ENCODE measurements around the gene RANBP6.

The RANBP6 gene

GRCh38 chr9:5982317-5982716 lies 33.1 kb downstream of the RANBP6 start:
- FAIRE-seq, result peak; percentile 11
- no peak for DNase-seq (ENCODE audit: insufficient read length, low spot score)
- no peak for TF ChIP-seq POLR2A (IDR thresholded peaks at IDR 0.05; ENCODE audit: low read depth, low read length)

GRCh38 chr9:5978523-5978922 lies 36.9 kb downstream of the RANBP6 start:
- no peak for TF ChIP-seq POLR2A (IDR thresholded peaks at IDR 0.05; ENCODE audit: low read depth, low read length)
- DNase-seq (ENCODE audit: insufficient read length, low spot score) (no peak), FAIRE-seq (no peak)

DNA sequence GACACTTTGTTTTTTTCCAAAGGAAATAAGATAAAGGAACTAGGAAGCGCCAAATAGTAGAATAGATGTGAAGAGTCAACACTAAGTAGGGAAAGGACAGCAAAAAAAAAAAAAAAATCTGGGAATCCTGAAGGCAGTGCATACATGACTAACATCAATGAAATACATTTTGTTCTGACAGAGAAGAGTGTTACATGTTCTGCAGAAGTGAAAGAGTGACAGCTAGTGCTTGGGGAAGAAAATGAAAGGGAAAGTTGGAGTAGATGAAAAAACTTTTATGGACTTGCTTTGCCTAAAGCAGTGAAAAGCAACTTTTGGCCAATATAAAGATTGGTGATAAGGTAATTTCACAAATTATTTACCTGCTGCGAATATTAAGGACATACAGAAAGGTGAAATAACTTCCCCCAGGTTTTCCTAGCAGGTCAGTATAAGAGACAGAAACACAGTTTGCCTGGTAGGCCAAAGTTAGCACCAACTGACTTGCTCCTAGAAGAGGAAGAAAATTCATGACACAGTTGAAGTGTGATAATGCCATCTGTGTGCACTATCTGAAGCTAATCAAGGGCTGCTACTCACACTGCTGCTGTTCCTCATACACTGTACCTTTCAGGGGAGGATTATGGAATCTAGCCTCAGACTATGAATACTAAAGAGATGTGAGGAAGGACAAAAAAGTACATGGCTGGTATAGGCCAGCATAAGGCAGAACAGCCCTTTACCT lies 38.6 kb downstream of the RANBP6 start:
- FAIRE-seq, result peak; percentile 30
- TF ChIP-seq POLR2A (IDR thresholded peaks at IDR 0.05; ENCODE audit: low read depth, low read length), result no peak
- DNase-seq (ENCODE audit: insufficient read length, low spot score), result no peak

DNA sequence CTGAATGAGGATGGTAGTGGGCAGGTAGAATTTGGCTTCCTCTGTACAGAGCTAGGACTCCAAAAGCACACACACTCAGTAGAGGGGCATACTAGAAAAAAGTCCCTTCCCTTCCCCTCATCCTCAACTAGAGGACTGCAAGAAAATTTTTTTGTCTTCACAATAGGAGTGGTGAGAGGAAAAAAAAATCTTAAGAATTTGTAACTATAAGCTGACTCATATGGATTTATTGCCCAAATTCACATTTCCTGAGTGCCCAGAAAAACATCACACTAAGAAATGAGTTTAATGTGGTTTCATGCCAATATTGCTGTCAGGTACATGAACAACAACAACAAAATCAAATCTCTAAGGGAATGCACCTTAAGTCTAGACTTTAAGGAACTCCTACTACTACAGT lies 43.7 kb downstream of the RANBP6 start:
- no peak for TF ChIP-seq POLR2A (IDR thresholded peaks at IDR 0.05; ENCODE audit: low read depth, low read length)
- FAIRE-seq, result peak; percentile 88
- DNase-seq (ENCODE audit: insufficient read length, low spot score), result peak; percentile 5

All from H54 (cell line).